HG02943 (cell line): Measurements from ENCODE around the gene UPK3A.

Experiments
- ATAC-seq: cut with Tn5 transposase; IDR thresholded peaks from one replicate; pipeline ENCODE4 v1.9.1; 2021; ENCODE audit warnings: mild to moderate bottlenecking, low read depth, moderate library complexity; ENCODE audit not compliant: unreplicated experiment

UPK3A gene

DNA sequence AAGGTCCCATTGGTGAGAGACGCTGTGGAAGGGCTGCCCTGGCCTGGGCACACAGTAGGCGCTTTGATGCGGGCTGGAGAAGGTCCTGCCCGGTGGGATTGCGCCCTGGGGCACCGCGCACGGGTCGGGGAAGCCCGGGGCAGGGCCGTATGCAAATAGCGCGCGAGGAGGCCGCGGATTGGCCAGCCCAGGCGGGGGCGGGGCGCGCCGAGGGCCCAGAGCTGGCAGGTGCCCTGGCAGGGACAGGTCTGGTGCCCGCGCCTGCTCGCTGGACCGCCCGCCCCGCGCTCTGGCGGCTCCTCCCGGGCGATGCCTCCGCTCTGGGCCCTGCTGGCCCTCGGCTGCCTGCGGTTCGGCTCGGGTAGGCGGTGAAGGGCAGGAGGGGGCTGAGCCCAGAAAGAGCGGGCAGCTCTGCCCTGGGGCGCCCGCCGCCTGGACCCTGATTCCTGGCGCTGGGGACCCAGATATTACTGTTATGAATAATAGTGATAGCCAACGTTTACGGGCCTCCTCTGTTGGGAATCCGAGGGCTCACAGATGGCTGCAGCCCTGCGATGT, at the start of gene UPK3A:
UPK3A (plus strand) TSS at position 245 of the 558 bp plus-strand sequence; CDS start at position 310, 65 bp downstream.
- no peak for ATAC-seq

DNA sequence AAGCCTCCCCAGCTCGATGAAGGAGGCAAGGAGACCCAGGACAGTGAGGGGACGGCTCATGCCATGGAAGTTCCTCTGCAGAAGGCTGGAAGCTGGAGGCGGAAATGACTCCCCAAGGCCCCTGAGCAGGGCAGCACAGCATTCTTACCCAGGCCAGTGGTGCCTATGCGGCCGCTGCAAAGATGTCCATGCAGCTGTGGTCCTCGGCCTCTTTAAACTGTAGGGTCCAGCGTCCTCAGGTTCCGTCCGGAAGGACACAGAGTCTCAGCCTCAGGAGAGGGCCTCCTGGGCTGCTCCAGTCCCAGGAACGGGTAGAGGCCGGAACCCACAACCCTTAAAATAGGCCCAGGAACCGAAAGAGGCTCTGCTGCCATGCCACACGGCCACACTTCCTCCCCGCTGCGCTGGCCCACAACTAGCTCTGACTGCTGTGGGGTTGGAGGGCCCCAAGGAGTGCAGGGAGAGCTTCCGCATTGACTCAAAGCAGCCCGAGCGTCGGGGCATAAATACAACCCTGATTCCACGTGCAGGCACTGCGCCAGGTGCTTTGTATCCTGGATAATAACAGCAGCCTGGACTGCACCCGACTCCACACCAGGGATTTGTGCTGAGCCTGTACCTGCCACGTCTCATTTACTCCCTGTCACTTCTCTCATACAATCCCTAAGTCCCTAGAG, 49.5 kb upstream of the UPK3A start:
- ATAC-seq = peak; percentile 52

DNA sequence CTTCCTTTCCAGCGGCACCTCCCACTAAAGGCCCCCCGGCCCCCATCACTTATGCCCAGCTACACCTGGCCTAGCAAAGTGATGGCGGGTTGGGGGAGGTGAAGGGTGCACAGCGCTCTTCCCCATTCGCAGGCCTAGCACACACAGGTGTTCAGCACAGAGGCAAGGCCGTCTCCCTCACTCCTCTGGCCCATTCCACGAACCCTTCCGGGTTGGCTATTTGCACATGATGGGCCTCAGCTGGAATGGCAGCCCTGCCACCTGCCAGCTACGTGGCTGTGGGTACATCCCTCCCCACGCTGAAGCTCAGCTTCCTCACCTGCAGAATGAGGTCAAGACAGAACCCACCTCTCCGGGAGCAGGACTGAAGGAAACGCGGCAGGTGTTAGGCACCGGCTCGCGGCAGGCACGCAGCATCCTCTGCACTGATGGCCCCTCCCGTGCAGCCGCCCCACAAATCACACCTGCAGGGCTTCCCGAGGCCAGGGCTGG, 48.9 kb upstream of the UPK3A start:
- ATAC-seq = peak; percentile 11

DNA sequence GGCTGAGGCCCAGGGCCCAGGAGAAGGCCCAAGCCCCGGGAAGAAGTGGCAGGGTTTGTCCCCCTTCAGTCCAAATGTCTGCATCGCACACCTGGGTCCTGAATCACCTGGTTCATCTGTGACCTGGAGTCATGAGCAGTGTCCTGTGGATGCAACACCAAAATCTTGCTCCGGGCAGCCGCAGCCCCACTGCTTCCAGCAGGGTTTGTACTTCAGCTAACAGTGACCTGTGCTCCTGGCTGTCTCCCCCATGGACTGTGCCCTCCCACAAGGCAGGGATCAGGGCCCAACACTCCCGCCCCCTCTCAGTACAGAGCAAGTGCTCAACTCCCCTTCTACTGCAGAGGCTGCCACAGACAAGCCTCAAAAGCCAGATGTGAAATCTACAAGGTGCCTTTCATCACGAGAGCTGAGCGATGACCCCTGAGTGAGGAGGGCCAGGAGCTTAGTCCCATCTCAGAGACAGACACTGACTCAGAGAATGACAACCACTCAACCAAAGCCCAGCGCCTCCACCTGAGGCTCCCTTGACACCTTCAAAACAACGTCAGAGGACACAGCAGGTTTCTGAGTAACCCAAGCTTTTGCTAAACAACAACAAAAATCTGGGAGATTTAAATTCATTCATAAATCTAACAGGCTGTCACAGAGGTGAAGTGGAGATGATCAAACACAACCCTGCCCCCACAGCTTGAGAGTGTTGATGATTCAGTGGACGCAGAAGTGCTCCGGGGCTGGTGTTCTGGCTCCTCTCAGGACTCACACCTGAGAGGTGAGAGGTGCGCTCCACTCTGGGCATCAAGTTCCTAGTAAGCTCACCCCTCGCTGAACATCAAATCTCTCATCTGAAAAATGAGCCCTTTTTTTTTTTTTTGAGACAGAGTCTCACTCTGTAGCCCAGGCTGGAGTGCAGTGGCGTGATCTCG, 47.4 kb upstream of the UPK3A start:
- no peak for ATAC-seq

DNA sequence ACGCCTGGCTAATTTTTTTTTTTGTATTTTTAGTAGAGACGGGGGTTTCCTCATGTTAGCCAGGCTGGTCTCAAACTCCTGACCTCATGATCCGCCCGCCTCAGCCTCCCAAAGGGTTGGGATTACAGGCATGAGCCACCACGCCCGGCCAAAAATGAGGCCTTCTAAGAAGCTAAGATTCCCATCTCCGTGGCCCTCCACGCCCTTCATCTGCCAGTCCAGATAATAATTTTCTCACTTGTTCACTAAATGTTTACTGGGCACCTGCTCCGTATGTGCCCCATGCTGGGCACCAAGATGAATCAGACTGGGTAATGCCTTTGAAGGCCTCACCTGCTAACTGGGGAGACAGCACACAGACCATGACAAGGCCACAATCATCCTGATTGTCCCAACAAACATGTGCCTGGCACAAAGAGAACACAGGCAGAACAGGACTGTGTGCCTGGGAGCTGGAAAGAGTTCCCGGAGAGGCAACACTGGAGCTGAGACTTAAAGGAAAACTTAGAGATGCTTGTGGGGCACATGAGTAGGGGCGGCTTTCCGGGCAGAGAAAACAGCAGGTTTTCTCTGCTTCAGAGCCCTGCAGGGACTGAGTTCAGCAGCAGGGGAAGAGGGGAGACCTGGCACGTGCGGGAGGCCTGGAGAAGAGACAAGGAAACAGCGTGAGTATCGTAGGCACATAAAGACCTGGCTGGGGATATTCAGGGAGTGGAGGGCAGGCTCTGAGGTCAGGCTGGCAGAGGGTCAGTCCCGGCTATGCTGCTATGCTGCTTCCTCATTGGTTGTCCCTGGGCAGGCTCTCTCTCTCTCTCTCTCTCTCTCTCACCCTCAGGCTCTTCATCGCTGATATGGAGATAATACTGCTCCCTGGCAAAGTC, 46.4 kb upstream of the UPK3A start:
- no peak for ATAC-seq

- no peak for ATAC-seq
These were observed 45.6 kb upstream of the UPK3A start for GRCh38 chr22:45238957-45239680.

DNA sequence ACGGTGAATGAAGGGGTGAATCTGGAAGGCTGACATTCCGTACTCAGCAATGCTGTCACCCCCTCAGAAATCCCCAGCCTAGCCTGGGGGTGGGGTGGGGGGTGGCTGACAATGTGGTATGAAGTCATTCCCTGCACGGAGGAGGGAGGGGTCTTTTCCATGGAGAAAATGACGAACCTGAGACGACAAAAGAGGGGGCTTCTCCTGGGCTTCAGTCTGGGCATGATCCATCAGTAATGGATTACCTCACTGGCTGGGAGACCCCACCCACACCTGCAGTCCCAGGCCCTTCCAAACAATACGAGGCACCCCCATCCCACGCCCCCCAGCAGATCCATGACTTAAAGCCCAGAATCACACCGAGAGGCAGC, 45.1 kb upstream of the UPK3A start:
- no peak for ATAC-seq

- ATAC-seq = no peak
These were observed 44.5 kb upstream of the UPK3A start for GRCh38 chr22:45240104-45240809.

- no peak for ATAC-seq
These were observed 43.7 kb upstream of the UPK3A start, which contains the start of gene KIAA0930 for GRCh38 chr22:45240810-45241631. TSS of gene KIAA0930 (minus strand) at chr22:45240894. CDS start at chr22:45240703, 191 bp downstream.

- ATAC-seq = no peak
These were observed 42.0 kb upstream of the UPK3A start for GRCh38 chr22:45242778-45243191.

- ATAC-seq = no peak
These were observed 39.8 kb upstream of the UPK3A start for GRCh38 chr22:45244916-45245315.

DNA sequence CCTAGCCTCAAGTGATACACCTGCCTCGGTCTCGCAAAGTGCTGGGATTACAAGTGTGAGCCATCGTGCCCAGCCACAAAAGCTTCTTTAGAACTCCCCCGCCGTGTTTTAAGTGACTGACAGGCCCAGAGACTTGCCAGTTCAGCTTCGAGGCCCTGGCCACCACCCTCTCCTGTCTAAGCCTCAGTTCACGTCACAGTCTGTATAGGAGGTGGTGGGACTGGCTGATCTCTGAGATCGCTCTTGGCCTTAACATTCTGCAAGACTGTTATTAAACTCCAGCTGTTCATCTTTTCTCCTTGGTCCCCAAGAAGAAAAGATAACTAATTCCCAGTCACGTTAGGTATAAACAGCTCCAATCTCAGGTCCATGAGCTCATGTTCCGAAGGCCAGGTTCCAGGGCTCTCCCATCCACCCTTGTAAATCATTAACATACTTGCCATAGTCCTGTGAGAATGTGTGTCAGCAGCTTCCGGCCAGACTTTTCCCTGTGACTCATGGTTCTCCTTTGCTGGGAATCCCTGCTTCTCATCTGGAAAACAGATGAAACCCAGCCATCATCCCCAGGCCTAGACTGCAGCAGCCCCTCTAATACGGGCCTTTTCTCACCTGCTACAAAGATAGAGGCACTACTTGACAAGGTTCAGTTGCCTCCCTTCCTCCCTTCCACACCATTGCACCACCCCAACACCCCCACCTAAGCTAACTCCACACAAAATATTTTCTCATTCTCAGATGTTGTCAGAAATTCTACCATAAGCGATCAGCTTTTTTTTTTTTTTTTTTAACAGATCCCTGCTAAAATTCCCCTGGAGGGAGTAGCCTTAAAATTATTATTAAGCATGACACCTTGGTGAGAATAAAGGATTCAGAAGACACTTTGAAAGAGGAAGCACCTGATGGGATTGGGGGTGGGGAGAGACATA, 38.4 kb upstream of the UPK3A start:
- ATAC-seq = no peak

GRCh38 chr22:45248832-45249561, 35.8 kb upstream of the UPK3A start:
- ATAC-seq = peak; percentile 55

- ATAC-seq = no peak
These were observed 32.9 kb upstream of the UPK3A start for GRCh38 chr22:45251825-45252224.

DNA sequence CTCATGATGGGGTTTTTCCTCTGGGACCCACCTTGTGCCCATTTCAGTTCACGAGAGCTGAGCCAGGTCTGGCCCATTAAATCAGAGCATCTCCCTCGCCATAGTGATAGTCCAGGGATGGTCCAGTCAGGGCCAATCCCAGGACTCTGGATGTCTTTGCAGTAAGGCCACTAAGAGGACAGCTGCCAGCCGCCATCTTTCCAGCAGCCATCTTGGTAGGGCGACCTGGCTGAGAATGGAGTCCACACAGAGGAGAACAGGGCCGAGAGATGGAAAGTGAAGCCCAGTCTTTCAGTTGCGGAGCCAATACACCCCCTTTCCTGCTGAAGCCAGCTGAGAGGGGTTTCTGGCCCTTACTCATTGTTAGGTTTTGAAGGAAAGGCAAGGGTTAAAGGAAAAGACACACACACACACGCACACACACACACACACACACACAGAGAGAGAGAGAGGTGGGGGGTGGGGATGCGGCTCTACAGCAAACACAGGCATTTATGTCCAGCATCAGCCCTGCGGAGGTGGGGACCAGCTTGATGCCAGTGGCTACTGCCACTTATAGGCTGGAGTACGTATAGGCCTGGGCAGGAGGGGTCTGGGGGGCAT, 31.6 kb upstream of the UPK3A start:
- ATAC-seq = no peak

- ATAC-seq = no peak
These were observed 30.4 kb upstream of the UPK3A start for GRCh38 chr22:45254388-45254787.
